ENCODE data around the gene DGCR6L. TPM values are rescaled to one million over a fixed set of nuclear protein-coding genes. Genes with fewer than 3 reads are reported as not detected.
"Not testable (repeated sequence)": the region's sequence is repeated elsewhere in the genome, so short reads cannot be mapped to it uniquely, and the experiment has no call there.

The DGCR6L gene
- total and polyA plus RNA-seq, 2 donors from 2014 or later, result 35.3 to 137 TPM

DNA sequence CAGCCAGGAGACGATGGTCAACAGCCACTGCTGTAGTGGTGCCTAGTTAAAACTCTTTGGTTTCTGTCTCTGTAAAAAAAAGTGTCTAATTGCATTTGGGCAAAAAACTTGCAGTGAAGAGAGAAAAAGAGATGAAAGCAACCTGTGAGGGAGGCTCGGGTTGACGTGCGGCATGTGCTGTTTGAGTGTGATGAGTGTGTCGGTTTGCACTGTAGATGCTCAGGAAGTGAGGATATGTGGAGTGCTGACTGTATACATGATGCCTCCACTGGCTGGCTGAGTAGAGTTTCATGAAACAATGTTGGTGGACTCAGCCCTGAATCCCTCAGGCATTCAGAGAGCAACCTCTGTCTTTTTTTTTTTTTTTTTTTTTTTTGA, 4.3 kb upstream of the DGCR6L start:
- peak in 2 of 5 donors; percentile 2 to 5 for DNase-seq
- TF ChIP-seq, protein P1, sequence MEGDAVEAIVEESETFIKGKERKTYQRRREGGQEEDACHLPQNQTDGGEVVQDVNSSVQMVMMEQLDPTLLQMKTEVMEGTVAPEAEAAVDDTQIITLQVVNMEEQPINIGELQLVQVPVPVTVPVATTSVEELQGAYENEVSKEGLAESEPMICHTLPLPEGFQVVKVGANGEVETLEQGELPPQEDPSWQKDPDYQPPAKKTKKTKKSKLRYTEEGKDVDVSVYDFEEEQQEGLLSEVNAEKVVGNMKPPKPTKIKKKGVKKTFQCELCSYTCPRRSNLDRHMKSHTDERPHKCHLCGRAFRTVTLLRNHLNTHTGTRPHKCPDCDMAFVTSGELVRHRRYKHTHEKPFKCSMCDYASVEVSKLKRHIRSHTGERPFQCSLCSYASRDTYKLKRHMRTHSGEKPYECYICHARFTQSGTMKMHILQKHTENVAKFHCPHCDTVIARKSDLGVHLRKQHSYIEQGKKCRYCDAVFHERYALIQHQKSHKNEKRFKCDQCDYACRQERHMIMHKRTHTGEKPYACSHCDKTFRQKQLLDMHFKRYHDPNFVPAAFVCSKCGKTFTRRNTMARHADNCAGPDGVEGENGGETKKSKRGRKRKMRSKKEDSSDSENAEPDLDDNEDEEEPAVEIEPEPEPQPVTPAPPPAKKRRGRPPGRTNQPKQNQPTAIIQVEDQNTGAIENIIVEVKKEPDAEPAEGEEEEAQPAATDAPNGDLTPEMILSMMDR (IDR thresholded peaks at IDR 0.05; ENCODE audit: borderline replicate concordance, extremely low read depth, insufficient read depth), result no peak
- H3K4me1 ChIP-seq (ENCODE audit: control insufficient read depth in 2 of 3, insufficient read depth in 2 of 3, low read depth in 1 of 3, low read length in 3 of 3), result peaks cover 0 to 7% (median 6%) of the 10 kb centered on the region in 3 donors
- H3K9ac ChIP-seq (ENCODE audit: low read length in 3 of 3), result no peak overlapping the region
- no peak overlapping the region for H3K4me3 ChIP-seq (ENCODE audit: low read length in 3 of 3)
- H3K36me3 ChIP-seq (ENCODE audit: control insufficient read depth in 2 of 3, insufficient read depth in 3 of 3, low read length in 3 of 3), result no peaks in the 10 kb centered on the region
- no peaks in the 10 kb centered on the region for H3K27me3 ChIP-seq (ENCODE audit: control insufficient read depth, insufficient read depth, low read length)
- FAIRE-seq, result no peak
- no peak overlapping the region for H3K27ac ChIP-seq (ENCODE audit: low read depth in 2 of 2, low read length in 2 of 2)
- H3K9me3 ChIP-seq (ENCODE audit: control insufficient read depth in 2 of 3, insufficient read depth in 1 of 3, low read length in 3 of 3), result no peaks in the 10 kb centered on the region
- intact Hi-C loops (cut with DNase I), result no loop called here

- peak in 3 of 5 donors; percentile 7 to 72 (median 38) for DNase-seq
- intact Hi-C loops (cut with DNase I), result not testable (repeated sequence)
Observed at GRCh38 chr22:20321552-20322211, 1.8 kb upstream of the DGCR6L start.

GRCh38 chr22:20320659-20321551, 1.0 kb upstream of the DGCR6L start:
- H3K27ac ChIP-seq (ENCODE audit: low read depth in 2 of 2, low read length in 2 of 2); H3K9me3 ChIP-seq (ENCODE audit: control insufficient read depth in 2 of 3, insufficient read depth in 1 of 3, low read length in 3 of 3); H3K36me3 ChIP-seq (ENCODE audit: control insufficient read depth in 2 of 3, insufficient read depth in 3 of 3, low read length in 3 of 3); H3K27me3 ChIP-seq (ENCODE audit: control insufficient read depth, insufficient read depth, low read length); intact Hi-C loops (cut with DNase I); FAIRE-seq: not testable (repeated sequence)
- Histone ChIP-seq H3K9ac (ENCODE audit: low read length in 3 of 3) (peak overlapping the region; percentile 20 to 78 (median 73)), H3K4me3 (ENCODE audit: low read length in 3 of 3) (peak overlapping the region; percentile 64 to 83 (median 67)), H3K4me1 (ENCODE audit: control insufficient read depth in 2 of 3, insufficient read depth in 2 of 3, low read depth in 1 of 3, low read length in 3 of 3) (peaks cover 0 to 14% (median 8%) of the 10 kb centered on the region in 3 donors)
- DNase-seq, result peak in 3 of 5 donors; percentile 7 to 55 (median 48)

More at GRCh38 chr22:20321552-20322211, 1.8 kb upstream of the DGCR6L start:
- H3K27ac ChIP-seq (ENCODE audit: low read depth in 2 of 2, low read length in 2 of 2); H3K36me3 ChIP-seq (ENCODE audit: control insufficient read depth in 2 of 3, insufficient read depth in 3 of 3, low read length in 3 of 3); H3K9me3 ChIP-seq (ENCODE audit: control insufficient read depth in 2 of 3, insufficient read depth in 1 of 3, low read length in 3 of 3); FAIRE-seq; H3K9ac ChIP-seq (ENCODE audit: low read length in 3 of 3); H3K27me3 ChIP-seq (ENCODE audit: control insufficient read depth, insufficient read depth, low read length); H3K4me3 ChIP-seq (ENCODE audit: low read length in 3 of 3): not testable (repeated sequence)
- H3K4me1 ChIP-seq (ENCODE audit: control insufficient read depth in 2 of 3, insufficient read depth in 2 of 3, low read depth in 1 of 3, low read length in 3 of 3), result peaks cover 0 to 14% (median 8%) of the 10 kb centered on the region in 3 donors

DNA sequence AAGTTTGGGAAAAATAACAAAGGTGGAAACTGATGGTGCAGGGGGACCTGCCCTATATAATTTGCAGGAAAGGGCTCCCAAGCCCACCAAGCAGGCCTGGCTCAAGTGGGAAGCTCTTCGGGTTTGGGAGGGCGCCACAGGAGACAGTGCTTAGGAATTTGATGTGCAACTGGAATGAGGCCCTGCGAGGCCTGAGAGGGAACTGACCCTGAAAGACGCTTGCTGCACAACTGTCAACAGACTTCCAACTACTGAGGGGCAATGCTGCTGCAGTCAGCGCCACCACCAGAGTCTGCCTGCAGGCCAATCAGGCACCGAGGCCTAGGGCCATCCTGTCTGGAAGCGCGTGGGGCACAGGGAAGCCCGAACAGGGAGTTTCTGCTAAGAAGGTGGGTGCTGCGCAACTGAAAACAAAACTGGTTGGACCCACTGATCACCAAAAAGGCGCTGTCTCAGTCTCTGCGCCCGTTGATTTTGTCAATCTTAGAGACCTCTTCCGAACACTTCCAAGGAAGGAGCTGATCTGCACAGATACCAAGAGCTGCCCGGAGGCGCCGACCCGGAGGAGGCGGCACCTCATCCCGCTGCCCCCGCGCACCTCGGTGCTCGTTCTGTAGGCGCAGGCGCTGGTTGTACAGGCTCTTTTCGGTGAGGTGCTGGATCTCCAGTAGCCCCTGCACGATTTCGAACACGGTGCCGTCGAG, 667 bp downstream of the DGCR6L start:
- Histone ChIP-seq H3K27ac (ENCODE audit: low read depth in 2 of 2, low read length in 2 of 2) (no peak overlapping the region), H3K9ac (ENCODE audit: low read length in 3 of 3) (peak overlapping the region; percentile 13 to 58 (median 41)), H3K4me3 (ENCODE audit: low read length in 3 of 3) (peak overlapping the region; percentile 40 to 83 (median 79)), H3K4me1 (ENCODE audit: control insufficient read depth in 2 of 3, insufficient read depth in 2 of 3, low read depth in 1 of 3, low read length in 3 of 3) (peaks cover 0 to 14% (median 8%) of the 10 kb centered on the region in 3 donors), H3K9me3 (ENCODE audit: control insufficient read depth in 2 of 3, insufficient read depth in 1 of 3, low read length in 3 of 3) (no peaks in the 10 kb centered on the region), H3K36me3 (ENCODE audit: control insufficient read depth in 2 of 3, insufficient read depth in 3 of 3, low read length in 3 of 3) (no peaks in the 10 kb centered on the region), H3K27me3 (ENCODE audit: control insufficient read depth, insufficient read depth, low read length) (no peaks in the 10 kb centered on the region)
- TF ChIP-seq, protein P1 (IDR thresholded peaks at IDR 0.05; ENCODE audit: borderline replicate concordance, extremely low read depth, insufficient read depth), result no peak
- intact Hi-C loops (cut with DNase I), result no loop called here
- FAIRE-seq (no peak), DNase-seq (peak; percentile 26 to 56 (median 35))

- H3K27ac ChIP-seq (ENCODE audit: low read depth in 2 of 2, low read length in 2 of 2); H3K4me3 ChIP-seq (ENCODE audit: low read length in 3 of 3); FAIRE-seq; intact Hi-C loops (cut with DNase I); H3K27me3 ChIP-seq (ENCODE audit: control insufficient read depth, insufficient read depth, low read length); H3K36me3 ChIP-seq (ENCODE audit: control insufficient read depth in 2 of 3, insufficient read depth in 3 of 3, low read length in 3 of 3); H3K9me3 ChIP-seq (ENCODE audit: control insufficient read depth in 2 of 3, insufficient read depth in 1 of 3, low read length in 3 of 3); H3K9ac ChIP-seq (ENCODE audit: low read length in 3 of 3): not testable (repeated sequence)
- H3K4me1 ChIP-seq (ENCODE audit: control insufficient read depth in 2 of 3, insufficient read depth in 2 of 3, low read depth in 1 of 3, low read length in 3 of 3), result peaks cover 0 to 14% (median 8%) of the 10 kb centered on the region in 3 donors
- peak in 1 of 5 donors; percentile 18 for DNase-seq
Observed at GRCh38 chr22:20318043-20318688, 1.7 kb downstream of the DGCR6L start.

Data from kidney (tissue), 14 donors.